ENCODE measurements around the gene NTRK1.
"Not testable (repeated sequence)": the region's sequence is repeated elsewhere in the genome, so short reads cannot be mapped to it uniquely, and the experiment has no call there.

Gene NTRK1

GRCh38 chr1:156922986-156923669, 62.5 kb downstream of the NTRK1 start:
- DNase-seq (ENCODE audit: low read depth), result no peak
- no peak for TF ChIP-seq MAX (IDR thresholded peaks at IDR 0.05; ENCODE audit: low read depth, low read length)
- H3K4me3 ChIP-seq (ENCODE audit: low read depth, low read length), result no peak overlapping the region

GRCh38 chr1:156923670-156924477, 63.2 kb downstream of the NTRK1 start:
- no peak for TF ChIP-seq MAX (IDR thresholded peaks at IDR 0.05; ENCODE audit: low read depth, low read length)
- TF ChIP-seq POLR2A (IDR thresholded peaks at IDR 0.05; ENCODE audit: extremely low read depth, insufficient read length), result no peak
- no peak overlapping the region for H3K4me3 ChIP-seq (ENCODE audit: low read depth, low read length)
- no peak for DNase-seq (ENCODE audit: low read depth)

GRCh38 chr1:156924478-156925153, 64.0 kb downstream of the NTRK1 start:
- TF ChIP-seq CTCF (IDR thresholded peaks at IDR 0.05; ENCODE audit: low read depth, low read length) (no peak), POLR2A (IDR thresholded peaks at IDR 0.05; ENCODE audit: extremely low read depth, insufficient read length) (no peak), MAX (IDR thresholded peaks at IDR 0.05; ENCODE audit: low read depth, low read length) (no peak), MYC (IDR thresholded peaks at IDR 0.05; ENCODE audit: low read depth, low read length) (no peak)
- DNase-seq (ENCODE audit: low read depth), result no peak
- H3K4me3 ChIP-seq (ENCODE audit: low read depth, low read length), result no peak overlapping the region

GRCh38 chr1:156925154-156926010, 64.7 kb downstream of the NTRK1 start:
- TF ChIP-seq POLR2A (IDR thresholded peaks at IDR 0.05; ENCODE audit: extremely low read depth, insufficient read length) (no peak), CTCF (IDR thresholded peaks at IDR 0.05; ENCODE audit: low read depth, low read length) (no peak), MAX (IDR thresholded peaks at IDR 0.05; ENCODE audit: low read depth, low read length) (no peak), MYC (IDR thresholded peaks at IDR 0.05; ENCODE audit: low read depth, low read length) (no peak)
- DNase-seq (ENCODE audit: low read depth), result no peak
- no peak overlapping the region for H3K4me3 ChIP-seq (ENCODE audit: low read depth, low read length)

- no peak overlapping the region for H3K4me3 ChIP-seq (ENCODE audit: low read depth, low read length)
- DNase-seq (ENCODE audit: low read depth), result peak; percentile 88
- TF ChIP-seq CTCF (IDR thresholded peaks at IDR 0.05; ENCODE audit: low read depth, low read length) (no peak), MAX (IDR thresholded peaks at IDR 0.05; ENCODE audit: low read depth, low read length) (no peak; the same call in 1 of the 2 replicates), MYC (IDR thresholded peaks at IDR 0.05; ENCODE audit: low read depth, low read length) (no peak), POLR2A (IDR thresholded peaks at IDR 0.05; ENCODE audit: extremely low read depth, insufficient read length) (no peak)
These were observed 65.5 kb downstream of the NTRK1 start for GRCh38 chr1:156926175-156926574.

- not testable (repeated sequence) for H3K4me3 ChIP-seq (ENCODE audit: low read depth, low read length); DNase-seq (ENCODE audit: low read depth)
These were observed 66.0 kb downstream of the NTRK1 start for GRCh38 chr1:156926695-156927094.
